Bronchus fibroblast of lung (primary cell): ENCODE results near the gene PCDHGA1. TPM values are rescaled to one million over a fixed set of nuclear protein-coding genes. Genes with fewer than 3 reads are reported as not detected.

Source experiments
- total RNA-seq: library from RNA; depleted of rRNA; stranded (reverse); fragments of >200 nt; gene quantifications from 2 replicates; pipeline ENCODE4 v1.2.3, GENCODE V29; 2015

The PCDHGA1 gene
- total RNA-seq, 1 donor from 2014 or later: 0.15 TPM

DNA sequence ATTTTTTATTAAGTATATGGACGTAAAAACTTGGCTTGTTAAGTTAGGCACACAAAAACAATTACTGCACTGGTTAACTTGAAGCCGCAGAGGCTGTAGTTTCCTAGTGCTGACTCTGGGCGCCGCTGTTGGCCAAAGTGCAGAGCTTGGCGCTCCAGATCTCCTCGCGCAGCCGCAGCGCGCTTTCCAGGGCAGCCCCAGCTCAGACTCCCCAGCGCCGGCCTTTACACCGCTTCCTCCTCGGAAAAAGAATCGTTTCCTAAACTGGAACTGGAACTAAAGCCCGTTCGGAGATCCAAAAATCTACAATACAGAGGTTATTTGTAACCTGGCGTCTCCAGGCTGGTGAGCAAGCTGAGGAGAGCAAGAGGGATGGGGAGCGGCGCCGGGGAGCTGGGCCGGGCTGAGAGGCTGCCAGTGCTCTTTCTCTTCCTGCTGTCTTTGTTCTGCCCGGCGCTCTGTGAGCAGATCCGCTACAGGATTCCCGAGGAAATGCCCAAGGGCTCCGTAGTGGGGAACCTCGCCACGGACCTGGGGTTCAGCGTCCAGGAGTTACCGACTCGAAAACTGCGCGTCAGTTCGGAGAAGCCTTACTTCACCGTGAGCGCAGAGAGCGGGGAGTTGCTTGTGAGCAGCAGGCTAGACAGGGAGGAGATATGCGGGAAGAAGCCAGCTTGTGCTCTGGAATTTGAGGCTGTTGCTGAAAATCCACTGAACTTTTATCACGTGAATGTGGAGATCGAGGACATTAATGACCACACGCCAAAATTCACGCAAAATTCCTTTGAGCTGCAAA is 67.6 kb downstream of the PCDHGA1 start, which contains the start of gene PCDHGB5:
TSS of gene PCDHGB5 (plus strand) at position 192 of the 796 bp plus-strand sequence. CDS start at position 373, 181 bp downstream.

DNA sequence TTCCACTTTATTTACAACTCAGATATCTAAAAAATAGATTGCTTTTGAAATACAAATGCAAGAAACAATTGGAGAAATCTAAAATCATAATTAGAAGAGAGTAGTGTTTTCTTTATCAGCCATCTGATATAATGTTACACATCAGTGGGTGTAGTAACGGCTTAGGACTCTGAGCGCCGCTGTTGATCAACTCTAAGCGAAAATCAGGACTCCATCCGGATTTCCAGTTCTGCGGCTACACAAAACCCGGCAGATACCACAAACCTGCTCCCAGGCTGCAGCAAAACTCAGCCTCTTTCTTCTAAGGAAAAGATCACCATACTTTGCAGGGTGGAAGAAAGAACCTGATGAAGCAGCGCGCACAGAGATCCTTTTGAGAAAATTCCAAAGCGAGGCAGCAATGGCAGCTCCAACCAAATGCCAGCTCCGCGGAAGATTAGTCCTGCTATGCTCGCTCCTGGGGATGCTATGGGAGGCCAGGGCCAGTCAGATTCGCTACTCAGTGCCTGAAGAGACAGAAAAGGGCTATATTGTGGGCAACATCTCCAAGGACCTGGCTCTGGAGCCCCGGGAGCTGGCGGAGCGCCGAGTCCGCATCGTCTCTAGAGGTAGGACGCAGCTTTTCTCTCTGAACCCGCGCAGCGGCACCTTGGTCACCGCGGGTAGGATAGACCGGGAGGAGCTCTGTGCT is 72.4 kb downstream of the PCDHGA1 start, which contains the start of gene PCDHGA9:
TSS of gene PCDHGA9 (plus strand) at position 226 of the 691 bp plus-strand sequence. CDS start at position 401, 175 bp downstream.

DNA sequence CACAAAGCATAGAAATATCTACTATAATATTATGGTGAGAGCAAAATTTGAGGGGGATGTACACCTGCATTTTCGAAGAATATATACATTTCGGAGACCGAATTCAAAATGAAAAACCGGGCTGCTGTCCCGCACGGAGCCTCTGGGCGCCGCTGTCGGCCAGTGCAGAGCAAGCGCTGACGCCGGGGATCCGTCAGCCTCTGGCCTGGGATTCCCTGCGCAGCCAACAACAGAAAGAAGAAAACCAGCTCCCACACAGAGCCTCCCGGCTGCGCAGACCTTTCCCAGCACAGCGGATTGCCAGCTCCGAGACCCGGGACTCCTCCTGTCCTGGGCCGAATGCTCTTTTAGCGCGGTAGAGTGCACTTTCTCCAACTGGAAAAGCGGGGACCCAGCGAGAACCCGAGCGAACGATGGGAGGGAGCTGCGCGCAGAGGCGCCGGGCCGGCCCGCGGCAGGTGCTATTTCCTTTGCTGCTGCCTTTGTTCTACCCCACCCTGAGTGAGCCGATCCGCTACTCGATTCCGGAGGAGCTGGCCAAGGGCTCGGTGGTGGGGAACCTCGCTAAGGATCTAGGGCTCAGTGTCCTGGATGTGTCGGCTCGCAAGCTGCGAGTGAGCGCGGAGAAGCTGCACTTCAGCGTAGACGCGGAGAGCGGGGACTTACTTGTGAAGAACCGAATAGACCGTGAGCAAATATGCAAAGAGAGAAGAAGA is 77.6 kb downstream of the PCDHGA1 start, which contains the start of gene PCDHGB6:
TSS of gene PCDHGB6 (plus strand) at position 232 of the 716 bp plus-strand sequence. CDS start at position 414, 182 bp downstream.

DNA sequence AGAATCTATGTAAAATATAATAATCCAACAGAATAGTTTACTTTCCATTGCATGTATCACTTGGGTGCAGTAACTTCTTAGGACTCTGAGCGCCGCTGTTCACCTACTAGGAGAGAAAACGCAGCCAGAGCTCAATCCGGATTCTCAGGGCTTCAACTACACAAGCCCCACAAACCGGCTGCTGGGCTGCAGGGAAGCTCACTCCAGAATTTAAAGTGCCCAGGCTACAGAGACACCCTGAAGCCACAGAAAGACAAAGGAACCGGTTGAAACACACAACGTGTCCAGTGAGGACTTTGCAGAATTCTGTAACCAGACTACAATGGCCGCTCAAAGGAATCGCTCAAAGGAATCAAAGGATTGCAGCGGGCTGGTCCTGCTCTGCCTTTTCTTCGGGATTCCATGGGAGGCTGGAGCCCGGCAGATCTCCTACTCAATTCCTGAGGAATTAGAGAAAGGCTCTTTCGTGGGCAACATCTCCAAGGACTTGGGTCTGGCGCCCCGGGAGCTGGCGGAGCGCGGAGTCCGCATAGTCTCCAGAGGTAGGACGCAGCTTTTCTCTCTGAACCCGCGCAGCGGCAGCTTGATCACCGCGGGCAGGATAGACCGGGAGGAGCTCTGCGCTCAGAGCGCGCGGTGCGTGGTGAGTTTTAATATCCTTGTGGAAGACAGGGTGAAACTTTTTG is 82.7 kb downstream of the PCDHGA1 start, which contains the start of gene PCDHGA10:
TSS of gene PCDHGA10 (plus strand) at position 134 of the 686 bp plus-strand sequence. CDS start at position 323, 189 bp downstream.

DNA sequence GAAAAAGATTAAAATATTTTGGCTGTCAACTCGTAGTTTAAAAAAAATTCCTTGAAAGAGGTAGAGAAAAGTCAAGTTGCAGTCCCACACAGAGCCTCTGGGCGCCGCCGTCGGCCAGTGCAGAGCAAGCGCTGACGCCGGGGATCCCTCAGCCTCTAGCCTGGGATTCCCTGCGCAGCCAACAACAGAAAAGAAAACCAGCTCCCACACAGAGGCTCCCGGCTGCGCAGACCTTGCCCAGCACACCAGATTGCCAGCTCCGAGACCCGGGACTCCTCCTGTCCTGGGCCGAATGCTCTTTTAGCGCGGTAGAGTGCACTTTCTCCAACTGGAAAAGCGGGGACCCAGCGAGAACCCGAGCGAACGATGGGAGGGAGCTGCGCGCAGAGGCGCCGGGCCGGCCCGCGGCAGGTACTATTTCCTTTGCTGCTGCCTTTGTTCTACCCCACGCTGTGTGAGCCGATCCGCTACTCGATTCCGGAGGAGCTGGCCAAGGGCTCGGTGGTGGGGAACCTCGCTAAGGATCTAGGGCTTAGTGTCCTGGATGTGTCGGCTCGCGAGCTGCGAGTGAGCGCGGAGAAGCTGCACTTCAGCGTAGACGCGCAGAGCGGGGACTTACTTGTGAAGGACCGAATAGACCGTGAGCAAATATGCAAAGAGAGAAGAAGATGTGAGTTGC is 87.3 kb downstream of the PCDHGA1 start, which contains the start of gene PCDHGB7:
TSS of gene PCDHGB7 (plus strand) at position 184 of the 679 bp plus-strand sequence. CDS start at position 367, 183 bp downstream.

DNA sequence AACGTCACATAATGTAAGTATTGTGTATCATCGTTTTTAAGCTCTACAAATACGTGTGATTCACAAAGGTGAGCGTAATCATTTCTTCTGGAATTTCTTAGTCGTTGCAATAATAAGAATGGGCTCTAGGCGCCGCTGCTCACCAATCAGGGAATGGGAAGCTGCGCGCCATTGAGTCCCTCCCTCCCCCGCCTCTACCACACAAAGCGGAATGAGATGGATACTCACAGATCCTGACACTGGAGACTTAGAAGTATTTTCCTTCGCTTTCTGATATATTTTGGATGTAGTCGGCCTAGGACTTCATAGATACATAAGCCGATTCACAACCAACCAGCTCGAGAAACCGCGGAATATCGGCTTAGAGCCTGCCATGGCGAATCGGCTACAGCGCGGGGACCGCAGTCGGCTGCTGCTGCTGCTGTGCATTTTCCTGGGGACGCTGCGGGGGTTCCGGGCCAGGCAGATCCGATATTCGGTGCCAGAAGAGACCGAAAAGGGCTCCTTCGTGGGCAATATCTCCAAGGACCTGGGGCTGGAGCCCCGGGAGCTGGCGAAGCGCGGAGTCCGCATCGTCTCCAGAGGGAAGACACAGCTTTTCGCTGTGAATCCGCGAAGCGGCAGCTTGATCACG is 90.7 kb downstream of the PCDHGA1 start, which contains the start of gene PCDHGA11:
TSS of gene PCDHGA11 (plus strand) at position 197 of the 634 bp plus-strand sequence. CDS start at position 374, 177 bp downstream.

DNA sequence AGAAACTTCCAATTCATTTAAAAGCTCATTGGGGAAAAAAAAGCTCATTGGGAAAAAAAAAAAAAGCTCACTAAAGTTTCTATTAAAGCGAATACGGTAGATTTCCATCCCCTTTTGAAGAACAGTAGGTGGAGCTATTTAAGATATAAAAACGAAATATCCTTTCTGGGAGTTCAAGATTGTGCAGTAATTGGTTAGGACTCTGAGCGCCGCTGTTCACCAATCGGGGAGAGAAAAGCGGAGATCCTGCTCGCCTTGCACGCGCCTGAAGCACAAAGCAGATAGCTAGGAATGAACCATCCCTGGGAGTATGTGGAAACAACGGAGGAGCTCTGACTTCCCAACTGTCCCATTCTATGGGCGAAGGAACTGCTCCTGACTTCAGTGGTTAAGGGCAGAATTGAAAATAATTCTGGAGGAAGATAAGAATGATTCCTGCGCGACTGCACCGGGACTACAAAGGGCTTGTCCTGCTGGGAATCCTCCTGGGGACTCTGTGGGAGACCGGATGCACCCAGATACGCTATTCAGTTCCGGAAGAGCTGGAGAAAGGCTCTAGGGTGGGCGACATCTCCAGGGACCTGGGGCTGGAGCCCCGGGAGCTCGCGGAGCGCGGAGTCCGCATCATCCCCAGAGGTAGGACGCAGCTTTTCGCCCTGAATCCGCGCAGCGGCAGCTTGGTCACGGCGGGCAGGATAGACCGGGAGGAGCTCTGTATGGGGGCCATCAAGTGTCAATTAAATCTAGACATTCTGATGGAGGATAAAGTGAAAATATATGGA is 100.2 kb downstream of the PCDHGA1 start, which contains the start of gene PCDHGA12:
TSS of gene PCDHGA12 (plus strand) at position 176 of the 782 bp plus-strand sequence. CDS start at position 429, 253 bp downstream.

DNA sequence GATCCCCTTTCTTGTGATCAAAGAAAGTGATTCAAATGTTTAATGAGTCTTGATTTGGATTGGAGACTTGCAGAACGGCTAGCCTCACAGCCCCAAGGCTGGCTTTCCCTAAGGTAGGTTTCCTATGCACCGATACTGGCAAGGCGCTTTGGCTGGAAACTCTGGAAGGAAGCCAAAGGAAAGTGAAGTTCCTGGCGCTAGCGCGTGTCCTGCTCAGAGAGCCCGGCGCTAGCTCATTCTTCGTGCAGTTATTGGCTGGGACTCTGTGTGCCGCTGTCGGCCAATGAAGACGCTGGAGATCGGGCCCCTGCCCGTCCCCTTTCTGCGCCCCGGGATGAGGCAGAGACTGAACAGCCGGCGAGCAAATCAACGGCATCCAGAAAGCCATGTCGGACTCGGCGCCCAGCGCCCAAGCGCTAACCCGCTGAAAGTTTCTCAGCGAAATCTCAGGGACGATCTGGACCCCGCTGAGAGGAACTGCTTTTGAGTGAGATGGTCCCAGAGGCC is 145.4 kb downstream of the PCDHGA1 start, which contains the start of gene PCDHGC3:
TSS of gene PCDHGC3 (plus strand) at position 342 of the 507 bp plus-strand sequence. CDS start at position 493, 151 bp downstream.

DNA sequence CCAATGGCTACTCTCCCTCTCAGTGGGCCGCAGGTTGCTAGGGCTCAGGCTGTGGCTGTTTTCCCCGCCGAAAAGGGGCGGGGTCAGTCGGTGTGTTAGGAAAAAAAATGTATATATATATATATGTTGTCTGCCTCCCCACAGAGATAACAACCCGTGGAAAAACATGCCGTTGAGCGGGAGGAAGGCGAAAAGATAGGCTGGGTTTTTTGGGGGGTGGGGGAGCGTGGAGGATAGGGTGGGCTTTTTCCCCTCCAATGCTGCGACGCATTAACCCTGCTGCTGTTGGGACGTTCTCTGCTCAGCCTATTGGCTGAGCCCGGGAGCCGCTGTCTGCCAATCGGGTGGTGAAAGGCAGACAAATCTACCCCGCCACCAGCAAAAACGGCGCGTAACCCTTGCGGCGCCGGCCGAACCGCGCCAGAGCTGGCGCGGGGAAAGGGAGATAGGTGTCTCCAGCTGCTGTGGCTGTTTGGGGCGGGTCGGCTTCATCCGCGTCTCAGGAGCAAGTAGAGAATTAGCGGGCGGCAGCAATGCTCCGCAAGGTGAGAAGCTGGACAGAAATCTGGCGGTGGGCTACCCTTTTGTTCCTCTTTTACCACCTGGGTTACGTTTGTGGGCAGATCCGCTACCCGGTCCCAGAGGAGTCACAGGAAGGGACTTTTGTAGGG is 154.5 kb downstream of the PCDHGA1 start, which contains the start of gene PCDHGC4:
TSS of gene PCDHGC4 (plus strand) at position 390 of the 671 bp plus-strand sequence. CDS start at position 534, 144 bp downstream.

DNA sequence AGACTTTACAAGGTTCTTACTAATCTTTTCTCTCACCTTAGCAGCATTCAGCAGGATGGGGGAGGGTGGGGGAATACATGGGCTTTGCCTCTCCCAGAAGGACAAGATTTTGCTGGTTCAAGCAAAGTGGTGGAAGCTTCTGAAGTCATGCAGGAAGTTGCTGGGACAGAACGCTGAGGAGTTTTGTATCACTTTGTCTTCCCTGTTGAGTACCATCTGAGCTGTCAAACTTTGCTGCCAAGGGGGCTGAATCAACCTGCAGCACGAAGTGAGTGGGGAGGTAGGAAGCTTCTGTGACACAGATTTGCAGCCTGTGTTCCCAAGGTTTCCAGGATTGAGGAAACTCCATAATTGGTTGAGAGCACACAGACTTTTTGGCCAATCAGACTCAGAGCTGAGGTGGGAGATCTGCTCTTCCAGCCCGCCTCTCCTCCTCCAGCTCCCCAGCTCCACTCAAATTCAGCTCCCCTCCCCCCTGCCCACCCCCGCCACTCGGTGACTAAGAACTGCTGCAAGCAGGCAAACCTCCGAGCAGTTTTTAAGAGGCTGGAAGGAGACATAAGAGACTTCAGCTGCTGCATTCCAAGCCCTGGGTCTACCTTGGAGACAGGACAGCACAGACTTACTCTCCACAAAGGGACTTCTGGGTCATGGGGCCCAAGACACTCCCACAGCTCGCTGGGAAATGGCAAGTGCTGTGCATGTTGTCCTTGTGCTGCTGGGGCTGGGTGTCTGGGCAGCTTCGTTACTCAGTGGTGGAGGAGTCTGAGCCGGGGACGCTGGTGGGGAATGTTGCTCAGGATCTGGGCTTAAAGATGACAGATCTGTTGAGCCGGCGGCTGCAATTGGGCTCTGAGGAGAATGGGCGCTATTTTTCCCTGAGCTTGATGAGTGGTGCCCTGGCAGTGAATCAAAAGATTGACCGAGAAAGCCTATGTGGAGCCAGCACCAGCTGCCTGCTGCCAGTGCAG is 158.6 kb downstream of the PCDHGA1 start, which contains the start of gene PCDHGC5:
TSS of gene PCDHGC5 (plus strand) at position 491 of the 971 bp plus-strand sequence. CDS start at position 651, 160 bp downstream.

Other genes with a start within 250 kb of the PCDHGA1 start
- 0.34 and 0.45 TPM in 2 replicates for gene PCDHB2, start 235.9 kb upstream of the PCDHGA1 start, total RNA-seq
- gene PCDHB3, start 230.0 kb upstream of the PCDHGA1 start, total RNA-seq: 0.15 and 0.17 TPM in 2 replicates
- gene PCDHB4, start 208.7 kb upstream of the PCDHGA1 start, total RNA-seq: not detected in 2 replicates
- gene PCDHB5, start 195.3 kb upstream of the PCDHGA1 start, total RNA-seq: 0.84 and 0.89 TPM in 2 replicates
- not detected in 2 replicates for gene PCDHB6, start 180.5 kb upstream of the PCDHGA1 start, total RNA-seq
- 0.15 and 0.17 TPM in 2 replicates for gene PCDHB7, start 157.9 kb upstream of the PCDHGA1 start, total RNA-seq
- gene PCDHB8, start 152.7 kb upstream of the PCDHGA1 start, total RNA-seq: not detected in 2 replicates
- gene PCDHB16, start 148.1 kb upstream of the PCDHGA1 start, total RNA-seq: under 0.01 TPM in 1 of 2 replicates, not detected in the other
- not detected in 2 replicates for gene PCDHB9, start 143.4 kb upstream of the PCDHGA1 start, total RNA-seq
- under 0.01 and 0.15 TPM in 2 replicates for gene PCDHB10, start 138.2 kb upstream of the PCDHGA1 start, total RNA-seq
- under 0.01 TPM in 2 replicates for gene PCDHB11, start 130.9 kb upstream of the PCDHGA1 start, total RNA-seq
- not detected in 2 replicates for gene PCDHB12, start 121.8 kb upstream of the PCDHGA1 start, total RNA-seq
- gene PCDHB13, start 116.6 kb upstream of the PCDHGA1 start, total RNA-seq: under 0.01 TPM in 2 replicates
- under 0.01 TPM in 1 of 2 replicates, not detected in the other for gene PCDHB14, start 107.2 kb upstream of the PCDHGA1 start, total RNA-seq
- gene PCDHB15, start 85.1 kb upstream of the PCDHGA1 start, total RNA-seq: 0.15 and 0.17 TPM in 2 replicates
- gene SLC25A2, start 26.5 kb upstream of the PCDHGA1 start, total RNA-seq: not detected in 2 replicates
- 31.8 and 38.5 TPM in 2 replicates for gene TAF7, start 9.7 kb upstream of the PCDHGA1 start, total RNA-seq
- 0.50 and 0.59 TPM in 2 replicates for gene PCDHGA2, start 8.2 kb downstream of the PCDHGA1 start, total RNA-seq
- gene PCDHGA3, start 13.3 kb downstream of the PCDHGA1 start, total RNA-seq: 0.15 and 0.34 TPM in 2 replicates
- gene PCDHGB1, start 19.6 kb downstream of the PCDHGA1 start, total RNA-seq: 0.30 and 0.34 TPM in 2 replicates
- 1.0 and 1.3 TPM in 2 replicates for gene PCDHGA4, start 24.5 kb downstream of the PCDHGA1 start, total RNA-seq
- 0.50 and 0.59 TPM in 2 replicates for gene PCDHGB2, start 29.5 kb downstream of the PCDHGA1 start, total RNA-seq
- 0.15 and 0.34 TPM in 2 replicates for gene PCDHGA5, start 33.6 kb downstream of the PCDHGA1 start, total RNA-seq
- gene PCDHGB3, start 39.7 kb downstream of the PCDHGA1 start, total RNA-seq: 0.45 and 0.50 TPM in 2 replicates
- gene PCDHGA6, start 43.4 kb downstream of the PCDHGA1 start, total RNA-seq: 0.67 and 1.0 TPM in 2 replicates
- 0.50 and 0.89 TPM in 2 replicates for gene PCDHGA7, start 52.2 kb downstream of the PCDHGA1 start, total RNA-seq
- 4.0 and 4.4 TPM in 2 replicates for gene PCDHGB4, start 57.2 kb downstream of the PCDHGA1 start, total RNA-seq
- gene PCDHGA8, start 62.1 kb downstream of the PCDHGA1 start, total RNA-seq: 0.15 and 0.67 TPM in 2 replicates
- gene PCDHGB5, start 67.4 kb downstream of the PCDHGA1 start, total RNA-seq: 10.6 and 13.8 TPM in 2 replicates
- gene PCDHGA9, start 72.3 kb downstream of the PCDHGA1 start, total RNA-seq: 1.7 and 1.9 TPM in 2 replicates
- gene PCDHGB6, start 77.5 kb downstream of the PCDHGA1 start, total RNA-seq: 1.3 and 2.1 TPM in 2 replicates
- gene PCDHGA10, start 82.5 kb downstream of the PCDHGA1 start, total RNA-seq: 4.9 and 5.2 TPM in 2 replicates
- 6.1 and 7.2 TPM in 2 replicates for gene PCDHGB7, start 87.2 kb downstream of the PCDHGA1 start, total RNA-seq
- 10.9 and 11.6 TPM in 2 replicates for gene PCDHGA11, start 90.5 kb downstream of the PCDHGA1 start, total RNA-seq
- gene PCDHGA12, start 100.0 kb downstream of the PCDHGA1 start, total RNA-seq: 7.7 and 8.4 TPM in 2 replicates
- 39.3 and 42.2 TPM in 2 replicates for gene PCDHGC3, start 145.5 kb downstream of the PCDHGA1 start, total RNA-seq
- 0.17 and 0.30 TPM in 2 replicates for gene PCDHGC4, start 154.5 kb downstream of the PCDHGA1 start, total RNA-seq
- 0.17 and 0.30 TPM in 2 replicates for gene PCDHGC5, start 158.6 kb downstream of the PCDHGA1 start, total RNA-seq